ENCODE measurements around the gene CD79A.

The CD79A gene

DNA sequence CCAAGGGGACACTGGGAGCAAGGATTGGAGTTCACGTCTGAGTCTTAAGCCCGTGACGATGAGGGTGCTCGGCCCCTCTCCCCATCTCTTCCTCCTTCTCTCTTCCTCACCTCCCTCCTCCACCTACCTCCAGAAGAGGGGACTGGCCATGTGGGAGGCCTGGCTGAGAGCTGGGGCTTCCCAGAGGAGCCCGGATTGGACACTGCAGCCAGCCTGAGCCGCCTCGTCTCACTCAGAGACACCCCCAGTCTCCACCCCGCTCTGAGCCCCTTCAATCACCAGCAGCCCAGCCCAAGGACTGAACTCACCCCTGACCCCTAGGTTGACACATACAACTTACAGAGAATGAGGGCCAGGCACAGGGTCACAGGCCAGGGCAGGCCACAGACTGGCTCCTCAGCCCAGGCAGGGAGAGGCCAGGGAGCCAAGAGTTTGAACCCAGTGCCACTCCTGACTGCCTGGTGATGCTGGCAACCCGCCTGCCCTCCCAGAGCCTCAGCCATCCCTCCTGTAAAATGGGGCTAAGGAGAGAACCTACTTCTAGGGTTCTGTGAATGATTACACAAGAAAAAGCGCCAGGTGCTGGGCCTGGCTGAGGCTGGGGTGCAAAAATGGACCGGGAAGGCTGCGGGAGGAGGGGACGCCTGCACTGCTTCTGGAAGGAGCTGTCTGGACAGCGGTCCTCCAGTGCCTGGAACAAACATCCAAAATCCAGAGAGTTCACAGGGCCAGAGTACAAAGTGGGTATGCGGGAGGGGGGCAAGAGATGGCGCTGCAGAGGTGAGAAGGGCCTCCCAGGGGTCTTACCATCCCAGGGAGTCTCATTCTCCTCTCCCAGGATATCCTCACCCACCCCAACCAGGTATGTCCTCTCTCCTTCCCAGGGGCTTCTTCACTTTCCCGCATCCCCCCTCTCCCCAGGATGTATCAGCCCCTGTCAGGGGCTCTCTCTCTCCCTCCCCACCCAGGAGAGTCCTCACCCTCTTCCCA lies 1.1 kb downstream of the CD79A start:
- TF ChIP-seq, protein P1, sequence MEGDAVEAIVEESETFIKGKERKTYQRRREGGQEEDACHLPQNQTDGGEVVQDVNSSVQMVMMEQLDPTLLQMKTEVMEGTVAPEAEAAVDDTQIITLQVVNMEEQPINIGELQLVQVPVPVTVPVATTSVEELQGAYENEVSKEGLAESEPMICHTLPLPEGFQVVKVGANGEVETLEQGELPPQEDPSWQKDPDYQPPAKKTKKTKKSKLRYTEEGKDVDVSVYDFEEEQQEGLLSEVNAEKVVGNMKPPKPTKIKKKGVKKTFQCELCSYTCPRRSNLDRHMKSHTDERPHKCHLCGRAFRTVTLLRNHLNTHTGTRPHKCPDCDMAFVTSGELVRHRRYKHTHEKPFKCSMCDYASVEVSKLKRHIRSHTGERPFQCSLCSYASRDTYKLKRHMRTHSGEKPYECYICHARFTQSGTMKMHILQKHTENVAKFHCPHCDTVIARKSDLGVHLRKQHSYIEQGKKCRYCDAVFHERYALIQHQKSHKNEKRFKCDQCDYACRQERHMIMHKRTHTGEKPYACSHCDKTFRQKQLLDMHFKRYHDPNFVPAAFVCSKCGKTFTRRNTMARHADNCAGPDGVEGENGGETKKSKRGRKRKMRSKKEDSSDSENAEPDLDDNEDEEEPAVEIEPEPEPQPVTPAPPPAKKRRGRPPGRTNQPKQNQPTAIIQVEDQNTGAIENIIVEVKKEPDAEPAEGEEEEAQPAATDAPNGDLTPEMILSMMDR (conservative IDR thresholded peaks at IDR 0.05; ENCODE audit: control insufficient read depth, insufficient read depth, low read depth, low read length), result no peak
- H3K4me3 ChIP-seq (ENCODE audit: control insufficient read depth, low read depth, low read length), result no peak overlapping the region
- DNase-seq (ENCODE audit: low read depth), result no peak

DNA sequence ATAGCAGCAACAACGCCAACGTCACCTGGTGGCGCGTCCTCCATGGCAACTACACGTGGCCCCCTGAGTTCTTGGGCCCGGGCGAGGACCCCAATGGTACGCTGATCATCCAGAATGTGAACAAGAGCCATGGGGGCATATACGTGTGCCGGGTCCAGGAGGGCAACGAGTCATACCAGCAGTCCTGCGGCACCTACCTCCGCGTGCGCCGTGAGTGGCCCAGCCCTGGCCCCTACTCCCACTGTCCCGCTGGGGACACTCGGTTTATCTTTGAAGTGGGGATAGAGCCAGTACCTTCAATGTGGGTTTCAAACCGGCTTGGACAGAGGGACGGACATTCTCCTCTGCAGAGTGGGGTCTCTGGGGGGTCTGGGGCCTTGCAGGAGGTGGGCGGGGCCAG lies 2.0 kb downstream of the CD79A start:
- no peak for DNase-seq (ENCODE audit: low read depth)
- no peak overlapping the region for H3K4me3 ChIP-seq (ENCODE audit: control insufficient read depth, low read depth, low read length)
- TF ChIP-seq, protein P1 (conservative IDR thresholded peaks at IDR 0.05; ENCODE audit: control insufficient read depth, insufficient read depth, low read depth, low read length), result no peak

DNA sequence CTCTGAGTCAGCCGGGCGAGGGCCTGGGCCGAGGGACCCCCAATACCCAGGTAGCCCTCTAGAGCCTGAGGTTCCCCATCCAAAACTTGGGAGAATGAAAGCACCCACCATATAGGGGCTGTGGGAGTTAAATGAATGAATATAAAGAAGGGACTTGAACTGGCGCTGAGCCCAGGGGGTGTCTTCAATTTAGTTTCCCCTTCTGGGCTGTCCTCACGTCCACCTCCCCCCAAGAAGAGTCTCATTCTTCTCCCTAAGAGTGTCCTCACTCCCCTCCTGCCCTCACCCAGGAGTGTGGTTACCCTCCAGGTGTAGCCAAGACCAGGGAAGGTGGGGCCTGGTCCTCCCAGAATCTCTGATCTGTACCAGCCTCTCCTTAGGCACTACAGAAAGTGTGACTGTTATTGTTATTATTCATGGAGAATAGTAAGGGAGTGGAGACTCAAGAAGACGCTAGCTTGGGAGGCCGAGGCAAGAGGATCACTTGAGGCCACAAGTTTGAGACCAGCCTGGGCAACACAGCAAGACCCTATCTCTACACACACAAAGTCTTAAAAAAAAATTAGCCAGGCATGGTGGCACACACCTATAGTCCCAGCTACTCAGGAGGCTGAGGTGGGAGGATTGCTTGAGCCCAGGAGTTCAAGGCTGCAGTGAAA lies 2.7 kb downstream of the CD79A start:
- H3K4me3 ChIP-seq (ENCODE audit: control insufficient read depth, low read depth, low read length), result no peak overlapping the region
- TF ChIP-seq, protein P1 (conservative IDR thresholded peaks at IDR 0.05; ENCODE audit: control insufficient read depth, insufficient read depth, low read depth, low read length), result no peak
- no peak for DNase-seq (ENCODE audit: low read depth)

DNA sequence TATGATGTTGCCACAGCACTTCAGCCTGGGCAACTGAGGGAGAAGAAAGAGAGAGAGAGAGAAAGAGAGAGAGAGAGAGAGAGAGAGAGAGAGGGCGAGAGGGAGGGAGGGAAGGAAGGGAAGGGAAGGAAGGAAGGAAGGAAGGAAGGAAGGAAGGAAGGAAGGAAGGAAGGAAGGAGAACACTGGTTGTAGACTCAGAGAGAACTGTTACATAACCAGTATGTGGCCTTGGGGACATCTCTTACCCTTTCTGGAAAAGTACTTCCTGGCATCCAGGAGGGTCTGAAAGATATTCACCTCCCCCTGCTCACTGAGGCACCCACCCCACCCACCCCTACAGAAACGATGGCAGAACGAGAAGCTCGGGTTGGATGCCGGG lies 3.2 kb downstream of the CD79A start:
- no peak overlapping the region for H3K4me3 ChIP-seq (ENCODE audit: control insufficient read depth, low read depth, low read length)
- TF ChIP-seq, protein P1 (conservative IDR thresholded peaks at IDR 0.05; ENCODE audit: control insufficient read depth, insufficient read depth, low read depth, low read length), result no peak
- DNase-seq (ENCODE audit: low read depth), result no peak

DNA sequence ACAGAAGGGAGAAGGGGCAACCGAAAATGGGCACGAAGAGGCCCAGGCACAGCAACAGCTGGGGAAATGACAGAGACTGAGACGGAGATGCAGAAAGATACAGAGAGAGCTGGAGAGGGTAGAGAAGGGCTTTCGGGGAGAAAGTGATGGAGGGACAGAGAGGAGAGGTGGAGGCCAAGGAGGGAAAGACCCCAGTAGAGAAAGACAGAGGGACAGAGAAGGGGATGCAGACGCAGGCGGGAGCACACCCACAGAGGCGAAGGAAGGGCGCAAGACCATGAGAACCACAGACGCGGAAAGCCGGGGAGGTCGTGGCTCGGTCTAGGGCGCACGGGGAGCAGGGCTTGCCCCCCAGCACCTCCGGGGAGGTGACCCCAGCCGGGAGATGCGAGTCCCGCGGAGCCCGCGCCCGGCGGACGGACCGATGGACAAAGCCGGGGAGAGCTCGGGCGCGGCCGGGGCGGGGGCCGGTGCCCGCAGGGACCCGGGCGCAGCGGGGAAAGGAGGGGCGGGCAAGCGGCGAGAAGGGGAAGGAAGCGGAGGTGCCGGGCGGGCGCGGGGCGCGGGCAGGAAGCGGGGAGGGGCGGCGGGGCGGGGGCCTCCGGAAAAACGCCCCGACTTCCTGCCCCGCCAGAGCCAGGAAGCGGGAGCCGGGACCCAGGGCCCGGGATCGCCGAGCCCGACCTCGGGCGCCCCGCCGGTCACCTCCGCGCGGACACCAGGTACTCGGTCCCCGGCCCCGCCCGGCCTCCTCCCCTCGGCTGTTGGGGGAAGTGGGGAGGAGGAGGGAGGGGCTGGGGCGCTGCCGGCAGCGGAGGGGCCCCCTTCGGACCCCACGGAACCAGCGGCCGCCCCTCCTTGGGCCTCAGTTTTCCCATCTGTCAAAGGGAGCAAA lies 5.7 kb downstream of the CD79A start, which contains the start of gene ARHGEF1:
TSS of gene ARHGEF1 (plus strand) at position 617 of the 895 bp plus-strand sequence. CDS start 4,899 bp downstream, outside the sequence.
- peak within 1 kb of the TSS; percentile 93 for H3K4me3 ChIP-seq (ENCODE audit: control insufficient read depth, low read depth, low read length)
- TF ChIP-seq, protein P1 (conservative IDR thresholded peaks at IDR 0.05; ENCODE audit: control insufficient read depth, insufficient read depth, low read depth, low read length), result no peak
- DNase-seq (ENCODE audit: low read depth), result no peak

DNA sequence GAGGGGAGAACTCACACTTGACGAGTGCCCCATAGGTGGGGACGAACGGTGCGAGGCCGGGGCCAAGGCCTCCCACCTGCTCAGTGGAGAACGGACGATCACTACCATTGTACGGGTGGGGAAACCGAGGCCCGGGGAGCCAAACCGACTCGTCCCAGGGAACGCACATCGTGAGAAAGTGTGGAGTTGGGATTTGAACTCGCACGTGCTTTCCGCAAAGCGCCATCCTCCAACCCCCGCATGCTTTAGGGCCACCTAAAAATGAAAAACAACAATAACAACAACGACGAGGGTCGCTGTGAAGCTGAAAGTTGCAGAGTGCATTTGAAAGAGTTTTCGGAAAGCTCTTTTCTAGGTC lies 6.4 kb downstream of the CD79A start:
- H3K4me3 ChIP-seq (ENCODE audit: control insufficient read depth, low read depth, low read length), result peak overlapping the region; percentile 93
- TF ChIP-seq, protein P1 (conservative IDR thresholded peaks at IDR 0.05; ENCODE audit: control insufficient read depth, insufficient read depth, low read depth, low read length), result no peak
- DNase-seq (ENCODE audit: low read depth), result no peak

All from fibroblast of mammary gland (primary cell).